HCT116 (cell line): ENCODE data around the gene VTI1A.

Experiments
- EGR1 ChIP-seq: IDR thresholded peaks from 2 replicates; pipeline ENCODE4 v1.6.1; 2012; ENCODE audit warnings: low read depth
- EZH2 ChIP-seq: fragments of 200-600 bp; sonication (generic); IDR thresholded peaks from 2 replicates; pipeline ENCODE4 v1.6.1; 2017; ENCODE audit warnings: antibody characterized with exemption, mixed run types
- FOSL1 ChIP-seq: IDR thresholded peaks from 2 replicates; pipeline ENCODE4 v1.6.1; 2012; ENCODE audit warnings: low read depth
- JUND ChIP-seq: IDR thresholded peaks from 2 replicates; pipeline ENCODE4 v1.6.1; 2012
- POLR2A ChIP-seq: IDR thresholded peaks from 2 replicates; pipeline ENCODE4 v1.7.0; 2011; ENCODE audit warnings: borderline replicate concordance; ENCODE audit not compliant: insufficient read depth, insufficient read length; ENCODE audit errors: extremely low read depth
- POLR2AphosphoS5 ChIP-seq: IDR thresholded peaks from 2 replicates; pipeline ENCODE4 v1.6.1; 2011; ENCODE audit warnings: mild to moderate bottlenecking, low read depth, low read length, moderate library complexity
- RAD21 ChIP-seq: IDR thresholded peaks from 2 replicates; pipeline ENCODE4 v1.6.1; 2012; ENCODE audit warnings: low read depth, mild to moderate bottlenecking
- TF ChIP-seq, protein P1 (sequence below): IDR thresholded peaks from 2 replicates; pipeline ENCODE4 v1.6.1; 2012
- TF ChIP-seq, protein P2 (sequence below), 3 experiments: fragments of 200-600 bp in 1 of 3; sonication (generic) in 1 of 3; IDR thresholded peaks in 2 of 3; conservative IDR thresholded peaks in 1 of 3; 2 replicates each; pipeline ENCODE4 v1.5.1; 2012 to 2017; ENCODE audit warnings: low read depth in 2 of 3, low read length in 2 of 3, antibody characterized with exemption in 1 of 3, borderline replicate concordance in 1 of 3, control low read depth in 1 of 3, mild to moderate bottlenecking in 1 of 3, mixed read lengths in 1 of 3, mixed run types in 1 of 3, moderate library complexity in 1 of 3; ENCODE audit not compliant: insufficient read depth in 1 of 3

DNA sequence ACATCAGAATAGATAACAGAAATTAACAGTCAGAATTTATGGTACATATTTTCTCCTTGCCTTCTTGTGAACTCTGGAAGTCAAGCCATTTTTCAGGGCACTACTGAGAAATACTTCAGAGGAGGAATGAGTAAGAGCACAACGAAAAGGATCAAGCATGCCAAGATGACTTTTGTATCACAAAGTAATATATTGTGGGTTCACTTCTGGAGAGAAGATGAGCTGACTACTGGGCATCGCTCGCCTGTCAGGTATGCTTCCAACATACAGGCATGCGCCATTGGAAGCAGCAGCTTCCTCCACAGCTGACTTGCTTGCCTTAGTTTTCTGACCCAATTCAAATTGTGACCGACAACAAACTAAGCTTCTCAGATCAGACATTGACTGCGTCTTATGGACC, 137.3 kb downstream of the VTI1A start:
- no peak for TF ChIP-seq RAD21
- TF ChIP-seq, protein P1, sequence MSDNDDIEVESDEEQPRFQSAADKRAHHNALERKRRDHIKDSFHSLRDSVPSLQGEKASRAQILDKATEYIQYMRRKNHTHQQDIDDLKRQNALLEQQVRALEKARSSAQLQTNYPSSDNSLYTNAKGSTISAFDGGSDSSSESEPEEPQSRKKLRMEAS: 0 out of 2 replicates have a peak, but pooled peaks have one; percentile 8
- no peak for TF ChIP-seq EZH2
- TF ChIP-seq POLR2A: no peak
- TF ChIP-seq EGR1: no peak
- TF ChIP-seq, protein P2, sequence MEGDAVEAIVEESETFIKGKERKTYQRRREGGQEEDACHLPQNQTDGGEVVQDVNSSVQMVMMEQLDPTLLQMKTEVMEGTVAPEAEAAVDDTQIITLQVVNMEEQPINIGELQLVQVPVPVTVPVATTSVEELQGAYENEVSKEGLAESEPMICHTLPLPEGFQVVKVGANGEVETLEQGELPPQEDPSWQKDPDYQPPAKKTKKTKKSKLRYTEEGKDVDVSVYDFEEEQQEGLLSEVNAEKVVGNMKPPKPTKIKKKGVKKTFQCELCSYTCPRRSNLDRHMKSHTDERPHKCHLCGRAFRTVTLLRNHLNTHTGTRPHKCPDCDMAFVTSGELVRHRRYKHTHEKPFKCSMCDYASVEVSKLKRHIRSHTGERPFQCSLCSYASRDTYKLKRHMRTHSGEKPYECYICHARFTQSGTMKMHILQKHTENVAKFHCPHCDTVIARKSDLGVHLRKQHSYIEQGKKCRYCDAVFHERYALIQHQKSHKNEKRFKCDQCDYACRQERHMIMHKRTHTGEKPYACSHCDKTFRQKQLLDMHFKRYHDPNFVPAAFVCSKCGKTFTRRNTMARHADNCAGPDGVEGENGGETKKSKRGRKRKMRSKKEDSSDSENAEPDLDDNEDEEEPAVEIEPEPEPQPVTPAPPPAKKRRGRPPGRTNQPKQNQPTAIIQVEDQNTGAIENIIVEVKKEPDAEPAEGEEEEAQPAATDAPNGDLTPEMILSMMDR (IDR thresholded peaks at IDR 0.05 in 2 of 3, conservative IDR thresholded peaks at IDR 0.05 in 1 of 3; ENCODE audit: borderline replicate concordance in 1 of 3, insufficient read depth in 1 of 3, low read depth in 2 of 3, low read length in 2 of 3): no peak
- TF ChIP-seq POLR2AphosphoS5: no peak
- no peak for TF ChIP-seq FOSL1
- no peak for TF ChIP-seq JUND
